ENCODE results near the gene CLSTN3. TPM values are rescaled to one million over a fixed set of nuclear protein-coding genes. Genes with fewer than 3 reads are reported as not detected.

Gene CLSTN3
- total RNA-seq (10 to 100 TPM in 2 of 10 donors, 1 to 10 TPM in 8; 3.7 to 16.8 (median 6.0) TPM), polyA plus RNA-seq (1 to 10 TPM; 3.9 to 6.8 TPM)
- long read RNA-seq, donor 1: 0 reads
- long read RNA-seq, donor 2, full-length matches to known transcripts: 2 of 3 reads
- long read RNA-seq, donor 2, partial matches to known transcripts: 1 of 3 reads
- long read RNA-seq, donor 2, other reads (novel, unspliced or antisense): 0 of 3 reads
- long read RNA-seq, donor 3, partial matches to known transcripts: 0 of 1 reads
- long read RNA-seq, donor 3, other reads (novel, unspliced or antisense): 1 of 1 reads

- WGBS, 2 donors: 1% methylated on average over 39 to 40 of the region's 40 CpGs
These were observed at the start of gene CLSTN3 for GRCh38 chr12:7129872-7130691. TSS of gene CLSTN3 (plus strand) at chr12:7130371. CDS start at chr12:7130649, 278 bp downstream.

DNA sequence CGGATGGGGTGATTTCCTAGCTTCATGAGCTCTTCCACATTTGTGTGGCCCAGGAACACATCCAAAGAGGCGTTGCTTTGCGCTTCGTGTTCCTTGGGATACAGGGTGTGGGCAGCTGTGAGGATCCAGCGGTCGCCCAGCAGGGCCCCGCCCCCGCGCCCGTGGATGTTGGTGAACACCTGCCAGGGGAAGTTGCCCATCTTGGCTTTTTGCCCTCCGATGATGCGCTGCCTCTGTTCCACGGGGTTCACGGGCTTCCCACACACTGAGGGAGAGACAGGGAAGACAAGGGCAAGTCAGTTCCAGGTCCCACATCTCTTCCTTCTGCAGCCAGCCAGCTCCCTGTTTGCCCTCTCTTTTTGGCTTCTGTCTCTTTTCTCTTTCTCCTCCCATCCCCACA, 49.1 kb upstream of the CLSTN3 start:
- ATAC-seq: peak in 1 of 8 donors; percentile 44
- no peak overlapping the region for H3K4me3 ChIP-seq
- H3K27ac ChIP-seq: no peak overlapping the region
- no peaks in the 10 kb centered on the region for H3K27me3 ChIP-seq
- no peak for DNase-seq
- TF ChIP-seq CTCF (IDR thresholded peaks at IDR 0.05): no peak
- WGBS, 2 donors: 85 to 92% methylated on average over 14 of the region's 14 CpGs
- H3K9me3 ChIP-seq: no peaks in the 10 kb centered on the region
- H3K4me1 ChIP-seq: peaks cover 0 to 10% (median 0%) of the 10 kb centered on the region in 9 donors
- H3K36me3 ChIP-seq: peaks cover 0 to 42% (median 4%) of the 10 kb centered on the region in 9 donors
- intact Hi-C loops (cut with DNase I): no loop called here

More at GRCh38 chr12:7129872-7130691, at the start of gene CLSTN3:
- peak; percentile 63 to 93 (median 88) for ATAC-seq
- peak; percentile 84 to 86 for DNase-seq
- Histone ChIP-seq H3K4me1 (peaks cover 5 to 38% (median 25%) of the 10 kb centered on the region in 9 donors), H3K27ac (peak within 1 kb of the TSS in 8 of 10 donors; percentile 30 to 80 (median 64)), H3K9me3 (no peaks in the 10 kb centered on the region), H3K4me3 (peak within 1 kb of the TSS; percentile 52 to 77 (median 66)), H3K27me3 (peaks cover 0 to 29% (median 0%) of the 10 kb centered on the region in 7 donors), H3K36me3 (peaks cover 0 to 18% (median 0%) of the 10 kb centered on the region in 9 donors)
- no peak for TF ChIP-seq CTCF (IDR thresholded peaks at IDR 0.05)
- intact Hi-C loops (cut with DNase I): no loop called here

DNA sequence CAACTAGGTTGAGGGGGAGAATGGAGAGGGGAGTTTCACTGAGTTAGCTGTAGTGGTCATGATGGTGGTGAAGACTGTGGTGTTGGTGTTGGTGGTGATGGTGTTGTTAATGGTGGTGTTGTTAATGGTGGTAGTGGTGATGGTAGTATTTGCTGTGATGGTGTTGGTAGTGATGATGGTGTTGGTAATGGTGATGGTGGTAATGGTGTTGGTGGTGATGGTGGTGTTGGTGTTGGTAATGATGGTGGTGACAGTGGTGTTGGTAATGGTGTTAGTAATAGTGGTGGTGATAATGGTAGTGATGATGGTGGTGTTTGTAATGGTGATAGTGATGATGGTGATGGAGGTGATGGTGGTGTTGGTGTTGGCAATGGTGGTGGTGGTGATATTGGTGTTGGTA, 47.0 kb upstream of the CLSTN3 start:
- no peak for TF ChIP-seq CTCF (IDR thresholded peaks at IDR 0.05)

DNA sequence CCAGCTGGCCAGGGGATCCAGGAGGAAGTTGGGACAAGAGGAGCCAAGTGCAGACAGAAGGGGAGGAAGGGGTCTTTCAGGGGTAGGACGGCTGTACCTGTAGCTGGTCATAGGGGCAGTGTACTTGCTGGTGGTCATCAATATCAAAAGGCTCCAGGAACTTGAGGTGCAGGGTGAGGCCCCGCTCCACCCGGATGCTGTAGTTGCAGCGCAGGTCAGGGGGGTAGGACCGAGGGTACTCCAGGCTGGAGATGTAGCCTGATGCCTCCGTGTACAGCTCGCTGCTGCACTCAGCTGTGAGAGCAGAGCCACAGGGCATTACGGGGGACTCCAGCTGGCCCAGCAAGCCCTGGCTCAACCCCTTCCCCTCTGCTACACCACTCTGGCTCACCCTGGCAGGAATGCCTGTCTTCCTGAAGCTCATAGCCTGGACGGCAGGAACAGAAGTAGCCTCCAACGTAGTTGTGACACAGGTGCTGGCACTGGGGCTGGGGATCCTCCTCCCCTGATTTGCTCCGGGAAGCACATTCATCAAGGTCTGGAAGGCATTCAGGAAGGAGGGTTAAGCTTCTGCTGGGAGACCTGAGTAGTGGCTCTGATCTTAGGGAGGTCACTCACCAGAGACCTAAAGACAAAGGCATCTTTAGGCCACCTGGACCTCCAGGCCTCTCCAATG, 40.8 kb upstream of the CLSTN3 start:
- 88 to 93% methylated on average over 11 of the region's 11 CpGs for WGBS, 2 donors
- intact Hi-C loops (cut with DNase I): no loop called here
- Histone ChIP-seq H3K27ac (peak overlapping the region in 2 of 10 donors; percentile 79 to 83), H3K4me3 (no peak overlapping the region), H3K27me3 (no peaks in the 10 kb centered on the region), H3K36me3 (peaks cover 0 to 49% (median 4%) of the 10 kb centered on the region in 9 donors), H3K4me1 (peaks cover 0 to 26% (median 16%) of the 10 kb centered on the region in 9 donors), H3K9me3 (no peaks in the 10 kb centered on the region)
- no peak for TF ChIP-seq CTCF (IDR thresholded peaks at IDR 0.05)
- ATAC-seq: no peak
- no peak for DNase-seq

More for the DNA sequence above, 47.0 kb upstream of the CLSTN3 start:
- intact Hi-C loops (cut with DNase I): no loop called here
- peaks cover 0 to 10% (median 0%) of the 10 kb centered on the region in 9 donors for H3K4me1 ChIP-seq
- no peak for ATAC-seq
- H3K4me3 ChIP-seq: no peak overlapping the region
- DNase-seq: no peak
- H3K27me3 ChIP-seq: no peaks in the 10 kb centered on the region
- no peak overlapping the region for H3K27ac ChIP-seq
- H3K9me3 ChIP-seq: no peaks in the 10 kb centered on the region
- H3K36me3 ChIP-seq: peaks cover 0 to 63% (median 4%) of the 10 kb centered on the region in 9 donors

All from heart right ventricle (tissue), 16 donors.